Ishikawa (cell line): Measurements from ENCODE around the gene MT1F.

Experiments used
- CEBPB ChIP-seq: IDR thresholded peaks from 2 replicates; pipeline ENCODE4 v1.6.1; 2012
- CREB1 ChIP-seq: IDR thresholded peaks from 2 replicates; pipeline ENCODE4 v1.6.1; 2012; ENCODE audit warnings: low read depth
- EGR1 ChIP-seq: IDR thresholded peaks from 2 replicates; pipeline ENCODE4 v1.6.1; 2012
- EP300 ChIP-seq: IDR thresholded peaks from 2 replicates; pipeline ENCODE4 v1.6.1; 2012; ENCODE audit warnings: borderline replicate concordance
- FOXM1 ChIP-seq: IDR thresholded peaks from 2 replicates; pipeline ENCODE4 v1.6.1; 2012; ENCODE audit warnings: low read depth, borderline replicate concordance
- NFIC ChIP-seq: IDR thresholded peaks from 2 replicates; pipeline ENCODE4 v1.6.1; 2012
- RAD21 ChIP-seq: IDR thresholded peaks from 2 replicates; pipeline ENCODE4 v1.6.1; 2012; ENCODE audit warnings: low read depth
- TAF1 ChIP-seq: IDR thresholded peaks from 2 replicates; pipeline ENCODE4 v1.6.1; 2012; ENCODE audit warnings: low read depth, mild to moderate bottlenecking
- TCF12 ChIP-seq: IDR thresholded peaks from 2 replicates; pipeline ENCODE4 v1.6.1; 2012; ENCODE audit warnings: low read depth
- TEAD4 ChIP-seq: IDR thresholded peaks from 2 replicates; pipeline ENCODE4 v1.6.1; 2012
- YY1 ChIP-seq: IDR thresholded peaks from 2 replicates; pipeline ENCODE4 v1.6.1; 2012; ENCODE audit warnings: low read depth
- ZBTB7A ChIP-seq: IDR thresholded peaks from 2 replicates; pipeline ENCODE4 v1.6.1; 2012; ENCODE audit warnings: low read depth
- TF ChIP-seq, protein P1 (sequence below): IDR thresholded peaks from 2 replicates; pipeline ENCODE4 v1.6.1; 2012
- TF ChIP-seq, protein P2 (sequence below): IDR thresholded peaks from 2 replicates; pipeline ENCODE4 v1.6.1; 2012
- TF ChIP-seq, protein P3 (sequence below): IDR thresholded peaks from 2 replicates; pipeline ENCODE4 v1.6.1; 2012; ENCODE audit warnings: low read depth, mild to moderate bottlenecking

The MT1F gene

DNA sequence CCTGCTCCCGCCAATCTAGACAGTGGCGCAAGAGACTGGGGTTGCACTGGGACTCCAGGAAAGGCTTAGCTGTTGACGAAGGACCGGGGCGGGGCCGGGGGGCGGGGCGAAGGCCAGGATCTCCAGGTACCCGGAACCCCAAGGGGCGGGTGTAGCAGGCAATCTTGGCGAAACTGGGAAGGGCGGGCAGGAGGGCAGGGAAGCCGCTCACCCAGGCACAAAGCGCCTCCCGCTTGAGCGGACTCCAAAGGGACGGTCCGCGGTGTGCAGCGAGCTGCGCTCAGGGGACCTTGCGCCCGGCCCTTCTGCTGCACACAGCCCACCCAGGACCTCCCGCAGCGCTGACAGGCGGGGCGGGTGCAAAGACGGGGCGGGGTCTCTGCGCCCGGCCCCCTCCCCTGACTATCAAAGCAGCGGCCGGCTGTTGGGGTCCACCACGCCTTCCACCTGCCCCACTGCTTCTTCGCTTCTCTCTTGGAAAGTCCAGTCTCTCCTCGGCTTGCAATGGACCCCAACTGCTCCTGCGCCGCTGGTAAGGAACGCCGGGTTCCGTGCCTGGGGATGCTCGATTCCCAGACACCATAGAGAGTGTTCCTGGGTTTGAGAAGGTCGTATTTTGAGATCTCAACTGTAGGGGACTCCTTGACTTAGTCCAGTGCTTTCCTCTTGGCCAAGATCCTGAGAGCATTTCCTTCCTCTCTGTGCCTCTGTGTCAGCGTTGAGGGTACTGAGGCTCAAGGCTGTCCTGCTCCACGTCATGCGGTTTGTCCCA, at the start of gene MT1F:
Gene MT1F, plus strand, starts transcription at position 405 of the 772 bp plus-strand sequence. Its CDS starts 100 bp downstream, at position 505.
- TF ChIP-seq CEBPB: peak; percentile 79
- peak; percentile 94 for TF ChIP-seq ZBTB7A
- peak; percentile 27 for TF ChIP-seq RAD21
- peak; percentile 53; the same call in 1 of the 2 replicates for TF ChIP-seq TAF1
- 0 out of 2 replicates have a peak, but pooled peaks have one; percentile 18 for TF ChIP-seq CREB1
- TF ChIP-seq TEAD4: 0 out of 2 replicates have a peak, but pooled peaks have one; percentile 2
- TF ChIP-seq, protein P1, sequence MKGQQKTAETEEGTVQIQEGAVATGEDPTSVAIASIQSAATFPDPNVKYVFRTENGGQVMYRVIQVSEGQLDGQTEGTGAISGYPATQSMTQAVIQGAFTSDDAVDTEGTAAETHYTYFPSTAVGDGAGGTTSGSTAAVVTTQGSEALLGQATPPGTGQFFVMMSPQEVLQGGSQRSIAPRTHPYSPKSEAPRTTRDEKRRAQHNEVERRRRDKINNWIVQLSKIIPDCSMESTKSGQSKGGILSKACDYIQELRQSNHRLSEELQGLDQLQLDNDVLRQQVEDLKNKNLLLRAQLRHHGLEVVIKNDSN: no peak
- TF ChIP-seq FOXM1: no peak
- TF ChIP-seq YY1: no peak

DNA sequence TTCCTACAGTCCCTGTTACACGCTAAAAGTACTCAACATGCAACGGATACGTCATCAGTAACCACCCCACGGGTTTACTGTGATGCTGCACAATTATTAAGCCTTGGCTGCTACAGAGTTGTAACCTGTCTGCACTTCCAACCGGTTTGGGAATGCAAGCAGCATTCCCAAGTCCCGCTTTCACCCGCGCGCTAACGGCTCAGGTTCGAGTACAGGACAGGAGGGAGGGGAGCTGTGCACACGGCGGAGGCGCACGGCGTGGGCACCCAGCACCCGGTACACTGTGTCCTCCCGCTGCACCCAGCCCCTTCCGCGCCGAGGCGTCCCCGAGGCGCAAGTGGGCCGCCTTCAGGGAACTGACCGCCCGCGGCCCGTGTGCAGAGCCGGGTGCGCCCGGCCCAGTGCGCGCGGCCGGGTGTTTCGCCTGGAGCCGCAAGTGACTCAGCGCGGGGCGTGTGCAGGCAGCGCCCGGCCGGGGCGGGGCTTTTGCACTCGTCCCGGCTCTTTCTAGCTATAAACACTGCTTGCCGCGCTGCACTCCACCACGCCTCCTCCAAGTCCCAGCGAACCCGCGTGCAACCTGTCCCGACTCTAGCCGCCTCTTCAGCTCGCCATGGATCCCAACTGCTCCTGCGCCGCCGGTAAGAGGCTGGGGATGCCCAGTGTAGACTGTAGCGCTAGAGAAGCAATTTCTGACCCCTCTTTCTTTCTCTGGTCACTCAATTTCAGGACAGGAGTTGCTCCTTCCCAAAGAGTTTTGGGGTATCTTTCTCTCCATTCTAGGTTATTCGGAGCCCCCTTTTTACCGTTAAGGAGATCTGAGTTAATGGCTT, 49.5 kb upstream of the MT1F start, which contains the start of gene MT2A:
Gene MT2A, plus strand, starts transcription at position 542 of the 833 bp plus-strand sequence. Its CDS starts 72 bp downstream, at position 614.
- TF ChIP-seq, protein P1: no peak
- TF ChIP-seq, protein P2, sequence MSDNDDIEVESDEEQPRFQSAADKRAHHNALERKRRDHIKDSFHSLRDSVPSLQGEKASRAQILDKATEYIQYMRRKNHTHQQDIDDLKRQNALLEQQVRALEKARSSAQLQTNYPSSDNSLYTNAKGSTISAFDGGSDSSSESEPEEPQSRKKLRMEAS: peak; percentile 81
- peak; percentile 38; the same call in 1 of the 2 replicates for TF ChIP-seq YY1

DNA sequence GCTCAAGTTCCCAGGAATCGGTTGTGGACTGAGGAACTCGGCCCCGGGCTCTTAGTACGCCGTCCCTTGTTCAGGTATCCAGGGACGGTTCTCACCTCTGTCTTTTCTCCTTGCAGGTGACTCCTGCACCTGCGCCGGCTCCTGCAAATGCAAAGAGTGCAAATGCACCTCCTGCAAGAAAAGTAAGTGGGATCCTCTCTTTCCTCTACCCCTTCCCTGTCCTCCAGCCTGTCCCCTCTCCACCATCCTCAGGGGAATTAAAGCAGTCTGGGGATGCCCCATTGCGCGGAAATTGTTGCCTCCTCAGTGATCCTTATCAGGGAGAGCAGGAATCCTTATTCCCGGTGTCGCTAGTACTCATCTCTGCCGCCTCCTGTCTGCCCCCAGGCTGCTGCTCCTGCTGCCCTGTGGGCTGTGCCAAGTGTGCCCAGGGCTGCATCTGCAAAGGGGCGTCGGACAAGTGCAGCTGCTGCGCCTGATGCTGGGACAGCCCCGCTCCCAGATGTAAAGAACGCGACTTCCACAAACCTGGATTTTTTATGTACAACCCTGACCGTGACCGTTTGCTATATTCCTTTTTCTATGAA, 48.8 kb upstream of the MT1F start:
- TF ChIP-seq, protein P2: no peak
- TF ChIP-seq FOXM1 (no peak), EP300 (no peak), TCF12 (no peak), RAD21 (no peak), YY1 (no peak), EGR1 (no peak), TAF1 (no peak), NFIC (no peak), TEAD4 (no peak), CREB1 (no peak), CEBPB (no peak), ZBTB7A (no peak)
- TF ChIP-seq, protein P3, sequence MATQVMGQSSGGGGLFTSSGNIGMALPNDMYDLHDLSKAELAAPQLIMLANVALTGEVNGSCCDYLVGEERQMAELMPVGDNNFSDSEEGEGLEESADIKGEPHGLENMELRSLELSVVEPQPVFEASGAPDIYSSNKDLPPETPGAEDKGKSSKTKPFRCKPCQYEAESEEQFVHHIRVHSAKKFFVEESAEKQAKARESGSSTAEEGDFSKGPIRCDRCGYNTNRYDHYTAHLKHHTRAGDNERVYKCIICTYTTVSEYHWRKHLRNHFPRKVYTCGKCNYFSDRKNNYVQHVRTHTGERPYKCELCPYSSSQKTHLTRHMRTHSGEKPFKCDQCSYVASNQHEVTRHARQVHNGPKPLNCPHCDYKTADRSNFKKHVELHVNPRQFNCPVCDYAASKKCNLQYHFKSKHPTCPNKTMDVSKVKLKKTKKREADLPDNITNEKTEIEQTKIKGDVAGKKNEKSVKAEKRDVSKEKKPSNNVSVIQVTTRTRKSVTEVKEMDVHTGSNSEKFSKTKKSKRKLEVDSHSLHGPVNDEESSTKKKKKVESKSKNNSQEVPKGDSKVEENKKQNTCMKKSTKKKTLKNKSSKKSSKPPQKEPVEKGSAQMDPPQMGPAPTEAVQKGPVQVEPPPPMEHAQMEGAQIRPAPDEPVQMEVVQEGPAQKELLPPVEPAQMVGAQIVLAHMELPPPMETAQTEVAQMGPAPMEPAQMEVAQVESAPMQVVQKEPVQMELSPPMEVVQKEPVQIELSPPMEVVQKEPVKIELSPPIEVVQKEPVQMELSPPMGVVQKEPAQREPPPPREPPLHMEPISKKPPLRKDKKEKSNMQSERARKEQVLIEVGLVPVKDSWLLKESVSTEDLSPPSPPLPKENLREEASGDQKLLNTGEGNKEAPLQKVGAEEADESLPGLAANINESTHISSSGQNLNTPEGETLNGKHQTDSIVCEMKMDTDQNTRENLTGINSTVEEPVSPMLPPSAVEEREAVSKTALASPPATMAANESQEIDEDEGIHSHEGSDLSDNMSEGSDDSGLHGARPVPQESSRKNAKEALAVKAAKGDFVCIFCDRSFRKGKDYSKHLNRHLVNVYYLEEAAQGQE: no peak
- TF ChIP-seq, protein P1: no peak

DNA sequence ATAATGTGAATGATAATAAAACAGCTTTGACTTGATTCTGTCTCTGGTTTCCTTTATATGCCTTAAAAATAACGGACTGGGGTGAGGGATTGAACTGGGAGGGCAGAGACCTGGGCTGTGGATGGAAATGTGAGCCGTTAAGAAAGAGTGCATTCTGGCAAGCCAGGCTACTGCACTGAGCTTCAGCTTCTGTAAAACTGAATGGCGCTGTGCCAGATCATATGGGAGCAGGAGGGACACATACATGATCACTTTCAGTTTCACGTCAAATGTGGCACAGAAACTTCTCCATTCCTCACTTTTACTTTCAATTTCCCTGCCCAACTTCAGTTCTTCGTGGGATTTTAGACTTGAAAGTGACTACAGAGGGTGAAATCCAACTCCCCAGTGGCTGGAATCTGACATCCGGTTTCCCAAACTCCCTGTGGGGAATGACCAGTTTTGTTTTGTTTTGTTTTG, 48.3 kb upstream of the MT1F start:
- no peak; the same call in none of the 2 replicates for TF ChIP-seq NFIC
- no peak for TF ChIP-seq YY1
- 0 out of 2 replicates have a peak, but pooled peaks have one; percentile 2 for TF ChIP-seq CEBPB
- no peak for TF ChIP-seq TEAD4
- no peak for TF ChIP-seq ZBTB7A
- no peak for TF ChIP-seq EP300
- no peak for TF ChIP-seq CREB1
- TF ChIP-seq TCF12: no peak

DNA sequence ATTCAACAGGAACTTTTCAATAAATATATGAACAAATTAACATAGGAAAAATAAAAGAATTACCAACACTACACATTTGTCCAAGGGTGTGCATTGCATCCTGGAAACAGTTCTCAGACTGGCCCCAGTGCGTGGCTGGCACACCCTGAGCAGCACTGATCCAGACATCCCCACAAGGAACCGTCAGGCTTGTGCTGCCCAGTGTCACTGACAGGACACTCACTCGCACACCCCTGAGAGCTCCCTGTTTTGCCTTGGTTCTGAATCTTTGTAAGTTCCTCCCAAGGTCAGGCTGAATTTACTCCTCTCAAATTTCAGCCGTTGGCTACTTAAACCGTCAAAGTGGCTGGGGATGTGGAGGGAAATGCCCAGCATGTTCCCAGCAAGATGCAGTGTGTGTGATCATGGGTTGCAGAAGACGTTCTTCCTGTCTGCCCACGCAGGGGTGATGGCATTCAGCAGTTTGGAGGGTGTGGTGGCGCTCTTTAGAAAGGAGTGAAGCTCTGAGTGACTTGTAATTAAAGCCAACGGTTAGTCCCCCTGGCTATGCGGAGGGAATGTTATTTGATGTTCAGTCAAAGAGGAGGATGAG, 47.6 kb upstream of the MT1F start:
- TF ChIP-seq TCF12: peak; percentile 78
- peak; percentile 47; the same call in 1 of the 2 replicates for TF ChIP-seq FOXM1
- TF ChIP-seq TAF1: no peak
- peak; percentile 82 for TF ChIP-seq TEAD4
- TF ChIP-seq EGR1: peak; percentile 94
- TF ChIP-seq, protein P1: peak; percentile 18; the same call in 1 of the 2 replicates
- no peak for TF ChIP-seq YY1
- peak; percentile 82 for TF ChIP-seq EP300
- TF ChIP-seq RAD21: no peak; the same call in 1 of the 2 replicates
- TF ChIP-seq NFIC: peak; percentile 58
- TF ChIP-seq, protein P2: peak; percentile 97
